H9 (cell line): ENCODE data around the gene GMNN. TPM values are rescaled to one million over a fixed set of nuclear protein-coding genes. Genes with fewer than 3 reads are reported as not detected.

Experiments
- DNase-seq: peaks from one replicate; pipeline ENCODE4 v3.0.0-alpha.2; 2017
- H2AFZ ChIP-seq: one replicate; pipeline ENCODE4 v1.6.1; 2013; ENCODE audit warnings: mild to moderate bottlenecking, low read length, control low read depth, moderate library complexity
- H2AK5ac ChIP-seq: 2 replicates; pipeline ENCODE4 v1.6.1; 2013; ENCODE audit warnings: low read length, control low read depth, mixed read lengths; ENCODE audit not compliant: insufficient read length
- H2BK120ac ChIP-seq: one replicate; pipeline ENCODE4 v1.6.1; 2013; ENCODE audit warnings: low read depth, mild to moderate bottlenecking, low read length, control low read depth, inconsistent platforms; ENCODE audit not compliant: poor library complexity, severe bottlenecking
- H2BK12ac ChIP-seq: 2 replicates; pipeline ENCODE4 v1.6.1; 2013; ENCODE audit warnings: low read length, control low read depth, mixed read lengths, low read depth; ENCODE audit not compliant: insufficient read length
- H2BK15ac ChIP-seq: 2 replicates; pipeline ENCODE4 v1.6.1; 2013; ENCODE audit warnings: low read depth, low read length, control low read depth
- H2BK20ac ChIP-seq: one replicate; pipeline ENCODE4 v1.6.1; 2013; ENCODE audit warnings: low read depth, mild to moderate bottlenecking, low read length, control low read depth, inconsistent platforms; ENCODE audit not compliant: poor library complexity, severe bottlenecking
- H2BK5ac ChIP-seq: 2 replicates; pipeline ENCODE4 v1.6.1; 2013; ENCODE audit warnings: low read length, control low read depth, mixed read lengths; ENCODE audit not compliant: insufficient read length
- H3K14ac ChIP-seq: 2 replicates; pipeline ENCODE4 v1.6.1; 2013; ENCODE audit warnings: low read length, control low read depth; ENCODE audit not compliant: insufficient read depth
- H3K18ac ChIP-seq: 2 replicates; pipeline ENCODE4 v1.6.1; 2013; ENCODE audit warnings: low read depth, mild to moderate bottlenecking, mixed read lengths, low read length, control low read depth; ENCODE audit not compliant: insufficient read length
- H3K23ac ChIP-seq: 2 replicates; pipeline ENCODE4 v1.6.1; 2013; ENCODE audit warnings: low read length, control low read depth, mixed read lengths, low read depth; ENCODE audit not compliant: insufficient read length
- H3K23me2 ChIP-seq: 2 replicates; pipeline ENCODE4 v1.6.1; 2013; ENCODE audit warnings: low read depth, mild to moderate bottlenecking, mixed read lengths, low read length, control low read depth; ENCODE audit not compliant: insufficient read length, poor library complexity, severe bottlenecking
- H3K27ac ChIP-seq: 2 replicates; pipeline ENCODE4 v1.5.1; 2013; ENCODE audit warnings: low read length, control low read depth, mixed read lengths, low read depth; ENCODE audit not compliant: insufficient read length
- H3K27me3 ChIP-seq: 2 replicates; pipeline ENCODE4 v1.6.1; 2013; ENCODE audit warnings: low read length, control low read depth, inconsistent platforms; ENCODE audit not compliant: insufficient read depth
- H3K4ac ChIP-seq: 2 replicates; pipeline ENCODE4 v1.6.1; 2013; ENCODE audit warnings: low read depth, mild to moderate bottlenecking, control low read depth, inconsistent platforms, low read length, moderate library complexity
- H3K4me1 ChIP-seq: 2 replicates; pipeline ENCODE4 v1.6.1; 2013; ENCODE audit warnings: low read length, control low read depth, inconsistent platforms; ENCODE audit not compliant: insufficient read depth
- H3K4me2 ChIP-seq: 2 replicates; pipeline ENCODE4 v1.6.1; 2013; ENCODE audit warnings: low read length, control low read depth, mixed read lengths; ENCODE audit not compliant: insufficient read length, insufficient read depth
- H3K56ac ChIP-seq: 2 replicates; pipeline ENCODE4 v1.6.1; 2013; ENCODE audit warnings: low read depth, mild to moderate bottlenecking, mixed read lengths, low read length, control low read depth; ENCODE audit not compliant: insufficient read length
- H3K79me1 ChIP-seq: 2 replicates; pipeline ENCODE4 v1.6.1; 2013; ENCODE audit warnings: low read depth, mild to moderate bottlenecking, moderate library complexity, low read length, control low read depth, inconsistent platforms; ENCODE audit not compliant: insufficient read depth, poor library complexity, severe bottlenecking
- H3K79me2 ChIP-seq: 2 replicates; pipeline ENCODE4 v1.6.1; 2013; ENCODE audit warnings: low read length, control low read depth, inconsistent platforms; ENCODE audit not compliant: insufficient read depth
- H3K9ac ChIP-seq: 2 replicates; pipeline ENCODE4 v1.6.1; 2013; ENCODE audit warnings: low read length, control low read depth, mixed read lengths; ENCODE audit not compliant: insufficient read length; ENCODE audit errors: extremely low read depth
- H3K9me3 ChIP-seq: one replicate; pipeline ENCODE4 v1.6.1; 2013; ENCODE audit warnings: low read depth, low read length, inconsistent platforms; ENCODE audit not compliant: control insufficient read depth
- H3T11ph ChIP-seq: one replicate; pipeline ENCODE4 v1.6.1; 2013; ENCODE audit warnings: mild to moderate bottlenecking, low read length, control low read depth, inconsistent platforms
- H4K20me1 ChIP-seq: one replicate; pipeline ENCODE4 v1.6.1; 2013; ENCODE audit not compliant: control insufficient read depth, insufficient read length, insufficient read depth
- H4K5ac ChIP-seq: 2 replicates; pipeline ENCODE4 v1.6.1; 2013; ENCODE audit warnings: low read depth, mild to moderate bottlenecking, mixed read lengths, low read length, control low read depth; ENCODE audit not compliant: insufficient read length
- H4K8ac ChIP-seq: replicated peaks from 2 replicates; pipeline ENCODE4 v1.6.1; 2013; ENCODE audit warnings: low read length, control low read depth, mixed read lengths, low read depth; ENCODE audit not compliant: insufficient read length
- H4K91ac ChIP-seq: 2 replicates; pipeline ENCODE4 v1.6.1; 2013; ENCODE audit warnings: low read depth, mild to moderate bottlenecking, moderate library complexity, mixed read lengths, low read length, control low read depth; ENCODE audit not compliant: insufficient read length
- H3K27ac Mint-ChIP-seq, 3 experiments: 2 replicates in 2 of 3; 3 replicates in 1 of 3; pipeline ENCODE4 v1.8.0; 2020 to 2021; ENCODE audit warnings: mixed read lengths in 3 of 3, mild to moderate bottlenecking in 1 of 3, moderate library complexity in 1 of 3
- H3K27me3 Mint-ChIP-seq: 2 replicates; pipeline ENCODE4 v1.8.0; 2021; ENCODE audit warnings: low read depth, mild to moderate bottlenecking, moderate library complexity, mixed read lengths
- H3K36me3 Mint-ChIP-seq, 3 experiments: 2 replicates in 2 of 3; 3 replicates in 1 of 3; pipeline ENCODE4 v1.8.0; 2020 to 2021; ENCODE audit warnings: low read depth in 3 of 3, mixed read lengths in 3 of 3; ENCODE audit not compliant: insufficient read depth in 1 of 3
- H3K4me1 Mint-ChIP-seq, 2 experiments: 2 replicates each; pipeline ENCODE4 v1.8.0; 2020; ENCODE audit warnings: mixed read lengths in 2 of 2
- H3K4me3 Mint-ChIP-seq, 2 experiments: 2 replicates in 1 of 2; 3 replicates in 1 of 2; pipeline ENCODE4 v1.8.0; 2020 to 2021; ENCODE audit warnings: mild to moderate bottlenecking in 2 of 2, mixed read lengths in 2 of 2, moderate library complexity in 1 of 2
- H3K9me3 Mint-ChIP-seq, 2 experiments: 2 replicates in 1 of 2; 3 replicates in 1 of 2; pipeline ENCODE4 v1.8.0; 2020; ENCODE audit warnings: mild to moderate bottlenecking in 2 of 2, mixed read lengths in 2 of 2, moderate library complexity in 1 of 2
- CTCF ChIP-seq: fragments of 200-600 bp; sonication (generic); conservative IDR thresholded peaks from 3 replicates; pipeline ENCODE4 v1.8.0; 2021; ENCODE audit warnings: antibody characterized with exemption, mild to moderate bottlenecking
- WGBS: extraction: QIAGEN DNeasy Blood & Tissue Kit; methylation state at CpG from one replicate; pipeline ENCODE4 v1.1.7; 2013; ENCODE audit warnings: missing lambda C conversion rate, low lambda C conversion rate, mixed read lengths; ENCODE audit not compliant: insufficient read length; ENCODE audit errors: extremely low coverage; 5-methylcytosine and 5-hydroxymethylcytosine counted together
- total RNA-seq: library from RNA; stranded (reverse); gene quantifications from 2 replicates; pipeline ENCODE4 v1.2.1, GENCODE V29; 2021

Gene GMNN
- total RNA-seq, 1 experiment from 2014 or later: 106 TPM

- TF ChIP-seq CTCF: no peak
- no CpG with 5 or more reads among the region's 5 CpGs for WGBS
These were observed 6.4 kb upstream of the GMNN start for GRCh38 chr6:24768361-24768760.

More at GRCh38 chr6:24768361-24768760, 6.4 kb upstream of the GMNN start:
- H3K79me1 ChIP-seq: no peaks in the 10 kb centered on the region
- Mint-ChIP-seq H3K4me1 (no peaks in the 10 kb centered on the region), H3K27ac (no peak overlapping the region), H3K4me3 (no peak overlapping the region), H3K36me3 (no peaks in the 10 kb centered on the region), H3K9me3 (no peaks in the 10 kb centered on the region), H3K27me3 (no peaks in the 10 kb centered on the region)
- no peak overlapping the region for H3K56ac ChIP-seq
- no peak overlapping the region for H3K4ac ChIP-seq
- no peak overlapping the region for H4K5ac ChIP-seq
- no peak overlapping the region for H2AK5ac ChIP-seq
- H3K9me3 ChIP-seq: no peaks in the 10 kb centered on the region
- H2AFZ ChIP-seq: no peak overlapping the region
- H3K9ac ChIP-seq: no peak overlapping the region
- H2BK12ac ChIP-seq: no peak overlapping the region
- H3K79me2 ChIP-seq: no peaks in the 10 kb centered on the region
- no peak overlapping the region for H3T11ph ChIP-seq
- H3K18ac ChIP-seq: no peak overlapping the region
- no peak overlapping the region for H3K14ac ChIP-seq
- no peak for DNase-seq
- H2BK120ac ChIP-seq: no peak overlapping the region
- no peak overlapping the region for H4K8ac ChIP-seq
- no peak overlapping the region for H2BK5ac ChIP-seq
- H3K27ac ChIP-seq: no peak overlapping the region
- H3K23me2 ChIP-seq: no peaks in the 10 kb centered on the region
- no peak overlapping the region for H4K91ac ChIP-seq
- no peaks in the 10 kb centered on the region for H3K4me1 ChIP-seq
- H3K27me3 ChIP-seq: no peaks in the 10 kb centered on the region
- H3K23ac ChIP-seq: no peak overlapping the region
- H2BK20ac ChIP-seq: no peak overlapping the region
- H4K20me1 ChIP-seq: no peaks in the 10 kb centered on the region
- no peak overlapping the region for H3K4me2 ChIP-seq
- no peak overlapping the region for H2BK15ac ChIP-seq
